Measurements from ENCODE around the gene NFYA. TPM values are rescaled to one million over a fixed set of nuclear protein-coding genes. Genes with fewer than 3 reads are reported as not detected.

NFYA gene
- total RNA-seq, 1 experiment from 2014 or later: 28.7 TPM

GRCh38 chr6:41028561-41029412 lies 44.0 kb upstream of the NFYA start:
- DNase-seq (ENCODE audit: low read depth, low spot score): no peak
- Histone ChIP-seq H3K27me3 (ENCODE audit: insufficient read depth, low read length) (no peaks in the 10 kb centered on the region), H3K4me1 (ENCODE audit: control insufficient read depth in 1 of 2, insufficient read depth in 2 of 2, low read length in 2 of 2) (peaks cover 5 to 17% of the 10 kb centered on the region in 2 experiments), H3K9me2 (ENCODE audit: insufficient read depth) (no peaks in the 10 kb centered on the region), H3K79me2 (ENCODE audit: insufficient read depth, low read length) (no peaks in the 10 kb centered on the region), H3K4me3 (replicated peaks in 1 of 2; ENCODE audit: low read depth in 1 of 2, low read length in 2 of 2) (peak overlapping the region in 1 of 2 experiments; percentile 58; a peak in 3 of 4 replicates), H3K9ac (ENCODE audit: low read length) (0 out of 2 replicates have a peak overlapping the region, but pooled peaks have one; percentile 46), H3K4me2 (ENCODE audit: low read length) (peak overlapping the region; percentile 86), H3K36me3 (ENCODE audit: control insufficient read depth in 1 of 2, insufficient read depth in 2 of 2, low read length in 2 of 2) (no peaks in the 10 kb centered on the region), H3K27ac (ENCODE audit: low read depth, low read length) (no peak overlapping the region; the same call in 1 of the 2 replicates), H3K9me3 (ENCODE audit: control insufficient read depth in 1 of 2, insufficient read depth in 1 of 2, low read depth in 1 of 2, low read length in 2 of 2) (no peaks in the 10 kb centered on the region), H2AFZ (ENCODE audit: low read depth, low read length, poor library complexity, severe bottlenecking) (peak overlapping the region; percentile 26), H4K20me1 (ENCODE audit: insufficient read depth) (no peaks in the 10 kb centered on the region)
- ChIA-PET POLR2A (interaction anchor here (1.1 to 1.4 kb wide), 2 partner anchors 8 to 30 kb away, joined by 3 to 5 read pairs; no protein-coding TSS in a partner anchor), RAD21 (ENCODE audit: low non-redundant PET in 1 of 2, low total read pairs in 2 of 2, uncharacterized antibody in 2 of 2, unreplicated experiment in 2 of 2) (interaction anchor here in 1 of 2 experiments (1.3 kb wide), 1 partner anchor 135 kb away, joined by 7 read pairs; no protein-coding TSS in a partner anchor), CTCF (interaction anchor here (1.3 to 2.8 kb wide), 13 partner anchors 7 to 700 kb away, joined by 3 to 25 read pairs (median 7); partner anchors contain the start of genes NFYA and UNC5CL)
- no peak for ATAC-seq
- TF ChIP-seq ZFX (IDR thresholded peaks at IDR 0.05) (no peak), MAX (IDR thresholded peaks at IDR 0.05) (no peak), ATF3 (IDR thresholded peaks at IDR 0.05) (no peak), CTCF (IDR thresholded peaks at IDR 0.05 in 2 of 3, conservative IDR thresholded peaks at IDR 0.05 in 1 of 3; ENCODE audit: borderline replicate concordance in 1 of 3, insufficient read depth in 1 of 3, low read depth in 2 of 3, low read length in 2 of 3) (no peak), ELF1 (IDR thresholded peaks at IDR 0.05; ENCODE audit: borderline replicate concordance, low read depth) (no peak), POLR2A (IDR thresholded peaks at IDR 0.05; ENCODE audit: borderline replicate concordance, extremely low read depth, insufficient read depth, insufficient read length) (no peak), YY1 (IDR thresholded peaks at IDR 0.05; ENCODE audit: extremely low read depth, insufficient replicate concordance, low read depth, low read length) (no peak), SRF (IDR thresholded peaks at IDR 0.05; ENCODE audit: low read depth) (no peak), POLR2AphosphoS5 (IDR thresholded peaks at IDR 0.05; ENCODE audit: low read depth, low read length) (no peak), SP1 (IDR thresholded peaks at IDR 0.05; ENCODE audit: low read depth) (no peak), REST (IDR thresholded peaks at IDR 0.05; ENCODE audit: low read depth) (no peak)
- BruUV-seq (replicated peaks): no TSS peak
- intact Hi-C loops (cut with micrococcal nuclease): loop anchor here (1.0 to 10.0 kb wide), 4 partner anchors 133 to 1044 kb away; no protein-coding TSS in a partner anchor

All from HCT116 (cell line).